Thyroid gland (tissue), 4 donors: ENCODE measurements around the gene RHOA.

Experiments used
- POLR2A ChIP-seq, 2 donors: fragments of 450-650 bp; IDR thresholded peaks; one replicate each; pipeline ENCODE4 v1.6.1; 2017; ENCODE audit warnings: antibody characterized with exemption in 2 of 2, mild to moderate bottlenecking in 2 of 2, moderate library complexity in 1 of 2
- TF ChIP-seq, protein P1 (sequence below), 6 experiments: fragments of 200-600 bp in 3 of 6; fragments of 450-650 bp in 3 of 6; sonication (generic) in 3 of 6; IDR thresholded peaks; one replicate each; pipeline ENCODE4 v1.5.1; 2016 to 2019; ENCODE audit warnings: antibody characterized with exemption in 6 of 6, mild to moderate bottlenecking in 2 of 6, inconsistent platforms in 1 of 6, moderate library complexity in 1 of 6

DNA sequence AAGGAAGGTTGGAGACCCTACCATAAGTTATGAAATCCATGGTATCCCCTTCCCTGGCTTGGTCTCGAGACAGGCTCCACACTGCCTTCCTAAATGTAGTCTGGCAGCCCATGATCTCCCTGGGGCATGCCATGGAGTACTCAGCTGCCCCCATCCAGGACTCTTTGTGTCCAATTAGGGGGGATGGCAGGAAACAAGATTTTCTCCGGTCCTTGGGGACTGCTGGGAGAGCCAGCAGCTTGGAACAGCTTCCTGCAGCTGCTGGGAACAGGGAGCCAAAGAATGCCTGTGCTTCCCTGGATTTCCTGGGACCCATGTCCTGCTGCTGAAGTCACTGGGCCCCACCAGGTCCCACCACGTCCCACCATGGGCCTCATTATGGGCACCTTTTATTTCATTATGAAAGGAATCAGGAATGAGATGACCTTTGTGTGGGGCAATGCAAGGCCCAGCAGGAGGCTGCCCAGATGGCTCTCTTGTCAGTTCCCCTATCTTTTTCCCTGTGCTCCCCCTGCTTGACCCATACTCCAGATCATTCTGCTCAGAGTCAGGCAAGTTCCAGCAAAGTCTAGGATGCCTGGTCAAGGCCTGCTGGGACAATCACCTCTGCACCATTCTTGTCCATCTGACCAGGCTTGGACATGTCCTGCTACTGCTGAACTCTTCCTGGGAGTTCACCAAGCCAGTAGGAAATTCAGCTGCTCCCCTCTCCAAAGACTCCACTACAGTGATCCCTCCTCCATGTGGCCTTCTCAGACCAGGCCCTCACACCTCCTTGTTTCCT is 43.3 kb upstream of the RHOA start:
- TF ChIP-seq POLR2A (IDR thresholded peaks at IDR 0.05) = no peak
- TF ChIP-seq, protein P1, sequence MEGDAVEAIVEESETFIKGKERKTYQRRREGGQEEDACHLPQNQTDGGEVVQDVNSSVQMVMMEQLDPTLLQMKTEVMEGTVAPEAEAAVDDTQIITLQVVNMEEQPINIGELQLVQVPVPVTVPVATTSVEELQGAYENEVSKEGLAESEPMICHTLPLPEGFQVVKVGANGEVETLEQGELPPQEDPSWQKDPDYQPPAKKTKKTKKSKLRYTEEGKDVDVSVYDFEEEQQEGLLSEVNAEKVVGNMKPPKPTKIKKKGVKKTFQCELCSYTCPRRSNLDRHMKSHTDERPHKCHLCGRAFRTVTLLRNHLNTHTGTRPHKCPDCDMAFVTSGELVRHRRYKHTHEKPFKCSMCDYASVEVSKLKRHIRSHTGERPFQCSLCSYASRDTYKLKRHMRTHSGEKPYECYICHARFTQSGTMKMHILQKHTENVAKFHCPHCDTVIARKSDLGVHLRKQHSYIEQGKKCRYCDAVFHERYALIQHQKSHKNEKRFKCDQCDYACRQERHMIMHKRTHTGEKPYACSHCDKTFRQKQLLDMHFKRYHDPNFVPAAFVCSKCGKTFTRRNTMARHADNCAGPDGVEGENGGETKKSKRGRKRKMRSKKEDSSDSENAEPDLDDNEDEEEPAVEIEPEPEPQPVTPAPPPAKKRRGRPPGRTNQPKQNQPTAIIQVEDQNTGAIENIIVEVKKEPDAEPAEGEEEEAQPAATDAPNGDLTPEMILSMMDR (IDR thresholded peaks at IDR 0.05) = no peak
